GM18499 (cell line): ENCODE measurements around the gene USP46.

Experiments used
- ATAC-seq: cut with Tn5 transposase; IDR thresholded peaks from one replicate; pipeline ENCODE4 v1.9.1; 2021; ENCODE audit warnings: moderate number of reproducible peaks; ENCODE audit not compliant: insufficient read depth, unreplicated experiment

USP46 gene

GRCh38 chr4:52578951-52579350 lies 80.2 kb downstream of the USP46 start:
- ATAC-seq, result no peak

GRCh38 chr4:52577624-52577962 lies 81.5 kb downstream of the USP46 start:
- no peak for ATAC-seq

GRCh38 chr4:52576961-52577623 lies 82.0 kb downstream of the USP46 start:
- no peak for ATAC-seq

GRCh38 chr4:52576326-52576725 lies 82.8 kb downstream of the USP46 start:
- no peak for ATAC-seq

GRCh38 chr4:52575406-52575805 lies 83.7 kb downstream of the USP46 start:
- ATAC-seq, result no peak

- no peak for ATAC-seq
These were observed 85.1 kb downstream of the USP46 start for GRCh38 chr4:52574036-52574435.

GRCh38 chr4:52573551-52573950 lies 85.5 kb downstream of the USP46 start:
- ATAC-seq, result no peak

- no peak for ATAC-seq
These were observed 86.1 kb downstream of the USP46 start for GRCh38 chr4:52572936-52573485.

- no peak for ATAC-seq
These were observed 90.8 kb downstream of the USP46 start for GRCh38 chr4:52568351-52568750.

GRCh38 chr4:52566136-52567031 lies 92.7 kb downstream of the USP46 start:
- no peak for ATAC-seq

- no peak for ATAC-seq
These were observed 98.2 kb downstream of the USP46 start for GRCh38 chr4:52560844-52561280.

GRCh38 chr4:52555356-52555716 lies 103.8 kb downstream of the USP46 start:
- no peak for ATAC-seq

GRCh38 chr4:52554612-52555355 lies 104.3 kb downstream of the USP46 start:
- no peak for ATAC-seq

- no peak for ATAC-seq
These were observed 106.3 kb downstream of the USP46 start for GRCh38 chr4:52552778-52553177.

- no peak for ATAC-seq
These were observed 107.6 kb downstream of the USP46 start for GRCh38 chr4:52551487-52551886.

- no peak for ATAC-seq
These were observed 108.9 kb downstream of the USP46 start for GRCh38 chr4:52550186-52550585.

GRCh38 chr4:52548818-52549570 lies 110.1 kb downstream of the USP46 start:
- no peak for ATAC-seq

GRCh38 chr4:52546449-52546848 lies 112.7 kb downstream of the USP46 start:
- ATAC-seq, result no peak

GRCh38 chr4:52545099-52546069 lies 113.7 kb downstream of the USP46 start:
- no peak for ATAC-seq
